Smooth muscle cell (in vitro differentiated cells): ENCODE measurements around the gene A2M. TPM values are rescaled to one million over a fixed set of nuclear protein-coding genes. Genes with fewer than 3 reads are reported as not detected.

Experiments used
- DNase-seq: peaks from one replicate; lab custom pipeline; 2025; ENCODE audit not compliant: unreplicated experiment; lab: John Stamatoyannopoulos, UW
- H2AFZ ChIP-seq: fragments of 200-600 bp; sonication (generic); 2 replicates; pipeline ENCODE4 v1.6.0; 2016; ENCODE audit warnings: antibody characterized with exemption, low read depth, mild to moderate bottlenecking
- H3F3A ChIP-seq: fragments of 200-600 bp; sonication (generic); 2 replicates; pipeline ENCODE4 v1.6.0; 2017; ENCODE audit warnings: antibody characterized with exemption, low read depth
- H3K27ac ChIP-seq: fragments of 200-600 bp; sonication (generic); 2 replicates; pipeline ENCODE4 v1.5.1; 2016; ENCODE audit warnings: low read depth, mild to moderate bottlenecking
- H3K27me3 ChIP-seq: fragments of 200-600 bp; sonication (generic); 2 replicates; pipeline ENCODE4 v1.6.1; 2016; ENCODE audit warnings: low read depth, mild to moderate bottlenecking
- H3K36me3 ChIP-seq: fragments of 200-600 bp; sonication (generic); 2 replicates; pipeline ENCODE4 v1.5.1; 2016; ENCODE audit warnings: low read depth
- H3K4me1 ChIP-seq: fragments of 200-600 bp; sonication (generic); 2 replicates; pipeline ENCODE4 v1.5.1; 2016; ENCODE audit warnings: low read depth
- H3K4me2 ChIP-seq: fragments of 200-600 bp; sonication (generic); 2 replicates; pipeline ENCODE4 v1.6.0; 2016; ENCODE audit warnings: mild to moderate bottlenecking
- H3K4me3 ChIP-seq: fragments of 200-600 bp; sonication (generic); 2 replicates; pipeline ENCODE4 v1.5.1; 2016; ENCODE audit warnings: mild to moderate bottlenecking
- H3K79me2 ChIP-seq: fragments of 200-600 bp; sonication (generic); 2 replicates; pipeline ENCODE4 v1.6.0; 2016; ENCODE audit warnings: low read depth, mild to moderate bottlenecking
- H3K9ac ChIP-seq: fragments of 200-600 bp; sonication (generic); 2 replicates; pipeline ENCODE4 v1.6.0; 2016; ENCODE audit warnings: low read depth
- H3K9me3 ChIP-seq: fragments of 200-600 bp; sonication (generic); replicated peaks from 2 replicates; pipeline ENCODE4 v1.5.1; 2016; ENCODE audit warnings: low read depth
- H4K20me1 ChIP-seq: fragments of 200-600 bp; sonication (generic); 2 replicates; pipeline ENCODE4 v1.6.0; 2016; ENCODE audit warnings: low read depth
- CTCF ChIP-seq: fragments of 200-600 bp; sonication (generic); IDR thresholded peaks from 2 replicates; pipeline ENCODE4 v1.5.1; 2017; ENCODE audit warnings: borderline replicate concordance, mild to moderate bottlenecking, antibody characterized with exemption; ENCODE audit not compliant: insufficient read depth, poor library complexity, severe bottlenecking
- WGBS: methylation state at CpG from one replicate; pipeline ENCODE4 v1.1.7; 2016; ENCODE audit warnings: low lambda C conversion rate; 5-methylcytosine and 5-hydroxymethylcytosine counted together
- polyA plus RNA-seq: library from polyadenylated mRNA; unstranded; fragments of >200 nt; fragmentation: Nextera tagmentation; extraction: Ambion mirVana; gene quantifications from 2 replicates; pipeline ENCODE4 v1.2.1, GENCODE V29; 2016
- total RNA-seq: library from RNA; depleted of rRNA; stranded (reverse); fragments of >200 nt; gene quantifications from 2 replicates; pipeline ENCODE4 v1.2.3, GENCODE V29; 2014

A2M gene
- total and polyA plus RNA-seq, 2 experiments from 2014 or later: 72.8 to 108 TPM

GRCh38 chr12:9104767-9105423 is 10.8 kb downstream of the A2M start:
- H3K36me3 ChIP-seq: no peaks in the 10 kb centered on the region
- no peak overlapping the region for H3K4me2 ChIP-seq
- no peaks in the 10 kb centered on the region for H4K20me1 ChIP-seq
- no peak overlapping the region for H2AFZ ChIP-seq
- no peak overlapping the region for H3K9ac ChIP-seq
- no peak for DNase-seq
- no peaks in the 10 kb centered on the region for H3F3A ChIP-seq
- H3K27me3 ChIP-seq: no peaks in the 10 kb centered on the region
- no peaks in the 10 kb centered on the region for H3K79me2 ChIP-seq
- no peak overlapping the region for H3K27ac ChIP-seq
- H3K4me1 ChIP-seq: no peaks in the 10 kb centered on the region
- H3K9me3 ChIP-seq: no peaks in the 10 kb centered on the region
- H3K4me3 ChIP-seq: no peak overlapping the region
- TF ChIP-seq CTCF: no peak

GRCh38 chr12:9104087-9104486 is 11.6 kb downstream of the A2M start:
- Histone ChIP-seq H3K27me3 (no peaks in the 10 kb centered on the region), H3K9me3 (no peaks in the 10 kb centered on the region), H3K9ac (no peak overlapping the region), H4K20me1 (no peaks in the 10 kb centered on the region), H3K4me3 (no peak overlapping the region), H3K4me2 (no peak overlapping the region), H3F3A (no peaks in the 10 kb centered on the region), H3K4me1 (no peaks in the 10 kb centered on the region), H2AFZ (no peak overlapping the region), H3K36me3 (no peaks in the 10 kb centered on the region), H3K79me2 (no peaks in the 10 kb centered on the region), H3K27ac (no peak overlapping the region)
- 73% methylated on average over 4 of the region's 4 CpGs for WGBS
- no peak for TF ChIP-seq CTCF
- DNase-seq: no peak

- no peaks in the 10 kb centered on the region for H3K4me1 ChIP-seq
- no peak for TF ChIP-seq CTCF
- no peak overlapping the region for H3K27ac ChIP-seq
- H3K9me3 ChIP-seq: no peaks in the 10 kb centered on the region
- no peaks in the 10 kb centered on the region for H3K36me3 ChIP-seq
- no peaks in the 10 kb centered on the region for H3K27me3 ChIP-seq
- H2AFZ ChIP-seq: no peak overlapping the region
- no peak for DNase-seq
- H3K4me2 ChIP-seq: no peak overlapping the region
- no peaks in the 10 kb centered on the region for H3F3A ChIP-seq
- no peak overlapping the region for H3K9ac ChIP-seq
- H3K4me3 ChIP-seq: no peak overlapping the region
- no peaks in the 10 kb centered on the region for H4K20me1 ChIP-seq
- no peaks in the 10 kb centered on the region for H3K79me2 ChIP-seq
- 89% methylated on average over 4 of the region's 4 CpGs for WGBS
Observed at GRCh38 chr12:9103050-9103849, 12.5 kb downstream of the A2M start.
